ENCODE measurements around the gene VPS35.
"Not testable (repeated sequence)": the region's sequence is repeated elsewhere in the genome, so short reads cannot be mapped to it uniquely, and the experiment has no call there.

VPS35 gene

DNA sequence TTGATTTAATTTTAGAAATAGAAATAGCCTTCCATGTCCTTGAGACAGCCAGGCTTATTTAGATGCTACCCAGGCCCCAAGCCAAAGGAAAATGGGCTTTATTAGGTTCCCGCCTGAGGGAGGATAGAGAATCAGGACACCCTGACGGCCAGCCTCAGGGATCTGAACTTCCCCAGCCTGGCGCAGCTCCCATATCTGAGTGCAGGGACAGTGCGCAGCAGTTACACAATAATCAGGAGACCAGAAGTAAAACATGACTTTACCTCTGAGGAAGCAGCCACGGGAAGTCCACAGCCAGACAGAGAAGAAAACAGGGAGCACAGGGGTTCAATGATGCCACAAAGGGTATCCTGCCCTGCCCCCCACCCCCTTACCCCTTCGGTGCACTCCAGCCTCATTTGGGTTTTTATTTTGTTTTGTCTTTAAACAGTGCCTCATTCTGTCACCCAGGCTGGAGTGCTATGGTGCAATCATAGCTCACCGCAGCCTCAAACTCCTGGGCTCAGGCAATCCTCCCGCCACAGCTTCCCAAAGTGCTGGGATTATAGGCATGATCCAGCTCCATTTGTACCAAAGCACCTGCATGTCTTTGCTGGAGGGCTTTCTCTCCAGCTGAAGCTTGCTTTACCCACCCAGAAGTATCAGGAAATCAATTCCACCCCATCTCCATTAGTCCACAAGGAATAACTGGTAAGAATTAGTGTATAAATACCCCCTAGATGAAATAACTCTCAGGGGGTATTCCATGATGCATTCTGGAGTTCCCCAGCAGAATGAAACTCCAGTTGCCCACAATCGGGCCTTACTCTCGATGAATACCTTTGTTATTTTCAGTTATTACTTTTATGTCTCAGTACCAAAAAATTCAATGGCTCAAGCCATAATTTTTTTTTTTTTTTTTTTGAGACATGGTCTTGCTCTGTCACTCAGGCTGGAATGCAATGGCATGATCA, 22.4 kb upstream of the VPS35 start:
- no peak for DNase-seq

DNA sequence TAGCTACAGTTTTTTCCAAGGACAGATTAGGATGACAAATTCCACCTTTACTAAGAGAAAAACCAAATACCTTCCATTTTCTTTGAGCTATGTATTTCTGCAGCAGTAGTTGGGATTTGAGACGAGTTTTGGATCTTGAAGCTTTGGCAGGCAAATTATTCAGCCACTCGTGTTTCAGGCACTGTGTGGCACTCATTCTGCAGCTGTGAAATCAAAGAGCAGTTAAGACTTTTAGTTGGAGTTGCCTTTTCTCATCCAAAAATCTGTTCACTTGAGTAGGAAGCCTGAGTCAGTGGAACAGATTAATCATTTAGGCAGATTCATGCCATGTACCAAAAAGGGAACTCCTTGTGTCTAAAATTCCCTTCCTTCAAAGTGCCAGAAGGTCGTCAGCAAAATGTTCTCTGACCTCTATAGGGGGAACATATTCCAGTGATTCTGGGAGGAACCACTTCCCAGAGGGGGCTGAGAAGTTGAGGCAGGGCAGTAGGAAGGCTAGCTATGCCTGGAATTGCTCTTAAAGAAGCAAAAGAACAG, 20.6 kb upstream of the VPS35 start:
- no peak for DNase-seq

DNA sequence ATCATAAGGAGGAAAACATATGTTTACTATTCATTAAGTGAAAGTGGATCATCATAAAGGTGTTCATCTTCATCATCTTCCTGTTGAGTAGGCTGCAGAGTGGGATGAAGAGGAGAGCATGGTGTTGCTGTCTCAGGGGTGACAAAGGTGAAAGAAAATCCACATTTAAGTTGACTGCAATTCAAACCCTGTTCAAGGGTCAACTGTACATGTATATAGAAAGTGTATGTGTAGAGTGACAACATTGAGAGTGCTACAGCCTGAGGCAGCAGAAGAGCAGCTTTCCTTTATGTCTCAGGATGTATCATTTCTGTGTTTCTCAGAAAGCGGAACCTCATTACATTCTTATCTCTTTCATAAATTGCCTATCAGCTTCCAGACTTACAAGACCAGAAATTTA, 17.7 kb upstream of the VPS35 start:
- no peak for DNase-seq

DNA sequence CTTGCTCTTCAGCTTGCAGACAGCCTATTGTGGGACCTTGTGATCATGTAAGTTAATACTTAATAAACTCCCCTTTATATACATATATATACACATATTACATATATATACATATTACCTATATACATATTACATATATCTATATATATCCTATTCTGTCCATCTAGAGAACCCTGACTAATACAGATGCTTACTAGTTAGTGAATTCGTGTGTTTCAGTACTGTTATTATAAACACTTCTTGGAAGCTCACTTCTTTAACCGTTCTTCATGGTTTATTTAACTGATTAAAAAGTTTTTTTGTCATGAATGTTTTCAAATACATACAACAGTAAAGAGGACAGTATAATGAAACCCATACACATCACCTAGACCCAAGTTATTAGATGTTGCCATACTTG, 13.1 kb upstream of the VPS35 start:
- no peak for DNase-seq

DNA sequence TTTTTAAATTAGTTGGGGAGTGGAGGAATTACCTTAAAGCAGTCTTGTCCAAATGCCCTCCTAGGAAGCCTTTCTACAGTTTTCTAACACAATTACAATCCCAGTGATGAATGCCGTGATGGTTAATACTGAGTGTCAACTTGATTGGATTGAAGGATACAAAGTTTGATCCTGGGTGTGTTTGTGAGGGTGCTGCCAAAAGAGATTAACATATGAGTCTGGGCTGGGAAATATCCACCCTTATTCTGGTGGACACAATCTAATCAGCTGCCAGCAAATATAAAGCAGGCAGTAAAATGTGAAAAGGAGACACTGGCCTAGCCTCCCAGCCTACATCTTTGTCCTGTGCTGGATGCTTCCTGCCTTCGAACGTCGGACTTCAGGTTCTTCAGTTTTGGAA, 12.6 kb upstream of the VPS35 start:
- no peak for DNase-seq

GRCh38 chr16:46700048-46700447, 11.1 kb upstream of the VPS35 start:
- DNase-seq: no peak

DNA sequence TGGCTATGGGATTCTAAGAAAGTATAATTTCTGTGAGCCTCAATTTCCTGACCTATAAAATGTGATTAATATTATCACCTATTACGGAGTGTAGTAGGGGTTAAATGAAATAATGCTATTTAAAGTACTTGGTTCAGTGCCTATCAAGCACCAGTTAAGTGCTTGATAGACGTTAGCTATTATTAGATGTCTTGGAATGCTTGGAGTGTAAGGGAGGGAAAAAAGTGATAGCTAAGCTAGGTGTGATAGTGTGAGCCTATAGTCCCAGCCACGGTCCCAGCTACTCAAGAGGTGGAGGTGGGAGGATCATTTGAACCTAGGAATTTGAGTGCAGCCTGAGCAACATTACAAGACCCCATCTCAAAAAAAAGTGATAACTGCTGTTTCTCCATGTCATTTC, 8.0 kb upstream of the VPS35 start:
- no peak for DNase-seq

GRCh38 chr16:46695937-46696336, 7.0 kb upstream of the VPS35 start:
- no peak for DNase-seq

DNA sequence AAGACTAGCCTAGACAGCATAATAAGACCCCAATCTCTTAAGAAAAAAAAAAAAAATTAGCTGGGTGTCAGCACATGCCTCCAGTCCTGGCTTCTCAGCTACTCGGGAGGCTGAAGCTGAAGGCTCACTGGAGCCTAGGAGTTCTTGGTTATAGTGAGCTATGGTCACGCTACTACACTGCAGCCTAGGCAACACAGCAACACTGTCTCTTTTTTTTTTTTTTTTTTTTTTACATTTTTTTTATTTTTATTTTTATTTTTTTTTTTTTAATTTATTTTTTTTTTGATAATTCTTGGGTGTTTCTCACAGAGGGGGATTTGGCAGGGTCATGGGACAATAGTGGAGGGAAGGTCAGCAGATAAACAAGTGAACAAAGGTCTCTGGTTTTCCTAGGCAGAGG, 4.6 kb upstream of the VPS35 start:
- no peak for DNase-seq

DNA sequence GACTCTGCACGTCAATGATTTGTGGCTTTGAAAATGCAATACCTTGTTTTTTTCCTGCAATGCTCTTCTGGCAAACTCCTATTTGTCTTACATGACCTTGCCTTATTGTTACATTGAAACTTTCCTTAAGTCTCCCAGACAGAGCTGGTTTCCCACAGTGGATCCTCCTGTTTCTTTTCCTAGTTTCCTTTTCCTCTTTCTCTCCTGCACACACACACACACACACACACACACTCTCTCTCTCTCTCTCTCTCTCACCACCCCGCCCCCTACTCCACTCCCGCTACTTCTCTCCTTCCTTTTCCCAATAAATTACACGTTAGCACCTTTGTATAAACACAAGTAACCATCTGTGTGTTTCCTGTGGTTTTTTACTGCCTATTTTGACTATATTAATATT, 2.7 kb upstream of the VPS35 start:
- no peak for DNase-seq

- no peak for DNase-seq
Observed at GRCh38 chr16:46690281-46691178, 1.6 kb upstream of the VPS35 start.

GRCh38 chr16:46689365-46690280, 645 bp upstream of the VPS35 start, which contains the start of gene ORC6:
Gene ORC6, plus strand, starts transcription at chr16:46689659. Its CDS starts 47 bp downstream, at chr16:46689706.
- DNase-seq: peak; percentile 96 to 97

DNA sequence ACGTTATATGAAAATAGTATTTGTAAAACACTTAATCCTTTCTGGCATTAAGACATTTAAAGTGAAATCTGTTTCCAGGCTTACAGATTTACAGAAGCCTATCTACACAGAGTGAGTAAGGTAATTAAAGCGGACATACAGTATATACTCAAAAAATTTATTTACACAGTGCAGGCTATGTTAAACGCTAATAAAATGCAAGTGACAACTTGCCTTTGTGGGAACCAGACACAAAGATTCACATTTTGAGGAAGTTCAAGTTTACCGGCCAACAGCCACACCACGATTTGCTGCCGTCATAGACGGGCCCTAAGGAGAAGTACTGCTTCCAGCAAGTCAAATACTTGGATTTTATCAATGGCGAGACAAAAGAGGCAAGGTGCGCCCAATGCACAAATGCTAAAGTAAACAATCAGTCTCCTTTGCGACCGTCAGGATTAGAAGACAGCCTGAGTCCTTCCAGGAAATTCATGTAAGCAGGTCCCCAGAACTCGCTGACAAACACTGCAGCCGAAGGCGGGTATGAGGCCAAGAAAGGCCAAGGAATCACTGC, 801 bp downstream of the VPS35 start:
- peak; percentile 19 to 40 for DNase-seq

- DNase-seq: no peak
Observed at GRCh38 chr16:46687486-46687885, 1.5 kb downstream of the VPS35 start.

GRCh38 chr16:46686815-46687473, 2.0 kb downstream of the VPS35 start:
- DNase-seq: no peak

DNA sequence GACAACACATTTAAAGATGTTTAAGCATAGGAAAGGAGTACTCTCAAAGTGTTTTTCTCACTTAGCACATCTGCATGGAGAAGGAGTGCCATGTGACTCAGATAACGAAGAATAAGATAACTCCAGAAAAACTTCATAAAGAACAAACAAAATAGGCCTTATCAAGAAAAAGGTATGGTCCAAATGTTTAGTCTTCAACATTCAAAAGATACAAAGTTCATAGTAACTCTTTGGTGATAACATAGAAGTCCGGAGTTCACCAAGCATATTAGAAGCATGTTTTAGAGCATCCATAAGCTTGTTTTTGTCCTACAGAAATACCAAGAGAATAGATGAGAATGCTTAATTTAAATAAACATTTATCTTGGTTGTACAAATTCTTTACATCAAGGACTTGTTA, 7.1 kb downstream of the VPS35 start:
- DNase-seq: not testable (repeated sequence)

DNA sequence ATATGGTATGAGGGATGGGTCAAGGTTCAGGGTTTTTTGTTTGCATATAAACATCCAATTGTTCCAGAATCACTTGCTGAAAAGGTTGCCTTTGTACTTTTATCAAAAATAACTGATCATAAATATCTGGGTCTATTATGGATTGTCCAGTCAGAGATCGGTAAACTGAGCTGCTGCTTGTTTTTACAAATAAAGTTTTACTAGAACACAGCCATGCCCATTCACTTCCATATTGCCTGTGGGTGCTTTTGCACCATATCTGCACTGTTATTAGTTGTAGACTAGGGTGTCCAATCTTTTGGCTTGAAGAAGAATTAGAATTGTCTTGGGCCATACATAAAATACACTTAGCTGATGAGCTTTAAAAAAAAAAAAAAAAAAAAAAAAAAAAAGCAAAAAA, 11.0 kb downstream of the VPS35 start:
- DNase-seq: not testable (repeated sequence)

DNA sequence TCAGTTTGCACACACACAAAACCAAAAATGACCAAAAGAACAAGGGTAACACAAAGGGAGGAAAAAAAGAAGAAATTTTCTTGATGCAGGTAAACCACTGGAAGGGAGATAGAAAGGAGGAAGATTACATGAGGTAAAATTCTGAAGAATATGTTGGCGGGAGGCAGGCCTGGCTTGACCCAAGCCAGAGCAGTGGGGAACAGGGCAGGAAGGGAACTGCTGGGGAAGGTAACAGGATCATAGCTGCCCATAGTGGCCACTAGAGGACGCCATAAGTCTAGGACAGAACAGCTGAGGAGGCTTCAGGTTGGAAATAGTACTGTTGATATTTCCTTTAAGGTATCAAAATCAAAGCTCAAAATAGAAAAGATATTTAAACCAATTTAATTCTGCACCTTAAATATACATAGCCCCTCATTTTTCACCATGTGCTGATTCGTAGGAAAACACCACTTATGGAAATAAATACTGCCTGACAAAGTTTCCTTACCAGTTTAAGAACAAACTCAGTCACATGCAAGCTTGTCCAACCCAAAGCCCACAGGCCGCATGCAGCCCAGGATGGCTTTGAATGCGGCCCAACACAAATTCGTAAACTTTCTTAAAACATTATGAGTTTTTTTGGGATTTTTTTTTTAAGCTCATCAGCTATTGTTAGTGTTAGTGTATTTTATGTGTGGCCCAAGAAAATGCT, 15.5 kb downstream of the VPS35 start:
- peak in 1 of 2 donors; percentile 9 for DNase-seq

DNA sequence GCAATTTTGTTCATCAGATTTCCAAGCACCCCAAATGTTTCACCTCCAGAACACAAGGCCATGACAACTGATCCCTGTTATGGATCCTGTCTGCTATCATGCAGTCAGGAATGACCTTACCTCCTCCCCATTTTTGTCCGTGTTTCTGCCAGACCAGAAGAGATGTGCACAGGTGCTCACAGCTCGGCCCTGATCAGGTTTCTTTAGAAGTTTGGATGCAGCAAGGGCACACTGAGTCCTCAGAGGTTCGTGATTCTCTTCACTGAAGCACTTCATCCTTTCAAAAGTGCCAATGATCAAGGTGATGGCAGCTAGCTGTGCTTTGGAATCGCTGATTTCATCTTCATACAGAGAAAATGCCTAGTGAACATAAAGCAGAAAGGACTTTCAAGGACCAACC, 26.9 kb downstream of the VPS35 start:
- no peak for DNase-seq

- DNase-seq: peak in 1 of 2 donors; percentile 31
Observed at GRCh38 chr16:46658925-46659324, 30.1 kb downstream of the VPS35 start.

DNA sequence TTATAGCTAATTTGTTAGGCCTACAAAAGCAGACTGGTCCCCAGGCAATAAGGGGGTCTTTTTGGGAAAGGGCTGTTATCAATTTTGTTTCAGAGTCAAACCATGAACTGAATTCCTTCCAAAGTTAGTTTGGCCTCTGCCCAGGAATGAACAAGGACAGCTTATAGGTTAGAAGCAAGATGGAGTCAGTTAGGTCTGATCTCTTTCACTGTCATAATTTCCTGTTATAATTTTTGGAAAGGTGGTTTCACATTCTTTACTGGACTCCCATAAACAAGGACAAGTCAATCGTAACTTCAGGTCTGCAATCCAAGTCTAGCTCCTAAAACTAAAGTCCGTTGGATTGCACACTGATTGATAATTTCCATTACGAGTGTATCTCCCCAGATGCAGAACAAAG, 37.7 kb downstream of the VPS35 start:
- DNase-seq: no peak
